DND-41 (cell line): ENCODE data around the gene BEND3.

Experiments
- ATAC-seq: fragments of 200-7000 bp; cut with Tn5 transposase; 3 replicates; pipeline ENCODE4 v1.9.1; 2021; ENCODE audit warnings: low read depth; ENCODE audit not compliant: insufficient read depth
- DNase-seq: peaks from one replicate; pipeline ENCODE4 v3.0.0-alpha.2; 2020
- H2AFZ ChIP-seq: 2 replicates; pipeline ENCODE4 v1.6.0; 2012; ENCODE audit warnings: low read depth, low read length
- H3K27ac ChIP-seq: 2 replicates; pipeline ENCODE4 v1.5.1; 2012; ENCODE audit warnings: low read length, inconsistent platforms
- H3K27me3 ChIP-seq: fragments of 200-600 bp; sonication (generic); 2 replicates; pipeline ENCODE4 v1.6.0; 2012; ENCODE audit warnings: low read length, mild to moderate bottlenecking, inconsistent platforms; ENCODE audit not compliant: insufficient read depth, poor library complexity
- H3K36me3 ChIP-seq: 2 replicates; pipeline ENCODE4 v1.5.1; 2012; ENCODE audit warnings: low read length, inconsistent platforms; ENCODE audit not compliant: insufficient read depth
- H3K4me1 ChIP-seq: 2 replicates; pipeline ENCODE4 v1.5.1; 2012; ENCODE audit warnings: mild to moderate bottlenecking, low read length; ENCODE audit not compliant: insufficient read depth
- H3K4me2 ChIP-seq: 2 replicates; pipeline ENCODE4 v1.6.0; 2012; ENCODE audit warnings: mild to moderate bottlenecking, moderate library complexity, low read length, inconsistent platforms; ENCODE audit not compliant: insufficient read depth
- H3K4me3 ChIP-seq, 2 experiments: fragments of 200-600 bp in 1 of 2; shearing (Covaris generic) in 1 of 2; 2 replicates each; pipeline ENCODE4 v1.5.1; 2012 to 2016; ENCODE audit warnings: inconsistent platforms in 2 of 2, low read length in 2 of 2, mild to moderate bottlenecking in 2 of 2, low read depth in 1 of 2, moderate library complexity in 1 of 2
- H3K79me2 ChIP-seq: 2 replicates; pipeline ENCODE4 v1.6.0; 2012; ENCODE audit warnings: low read length, inconsistent platforms; ENCODE audit not compliant: insufficient read depth
- H3K9ac ChIP-seq: 2 replicates; pipeline ENCODE4 v1.6.0; 2012; ENCODE audit warnings: low read depth, mild to moderate bottlenecking, inconsistent platforms, low read length, moderate library complexity
- H3K9me3 ChIP-seq: 2 replicates; pipeline ENCODE4 v1.5.1; 2012; ENCODE audit warnings: low read length, moderate library complexity, mild to moderate bottlenecking, inconsistent platforms; ENCODE audit not compliant: insufficient read depth, severe bottlenecking
- H4K20me1 ChIP-seq: 2 replicates; pipeline ENCODE4 v1.6.0; 2012; ENCODE audit warnings: low read length; ENCODE audit not compliant: insufficient read depth
- EZH2 ChIP-seq: IDR thresholded peaks from 3 replicates; pipeline ENCODE4 v1.6.1; 2012; ENCODE audit warnings: borderline replicate concordance, low read depth, mild to moderate bottlenecking, moderate library complexity, low read length, inconsistent platforms; ENCODE audit not compliant: severe bottlenecking
- TF ChIP-seq, protein P1 (sequence below): IDR thresholded peaks from 2 replicates; pipeline ENCODE4 v1.5.1; 2012; ENCODE audit warnings: borderline replicate concordance, low read length, moderate library complexity, mild to moderate bottlenecking; ENCODE audit not compliant: poor library complexity, severe bottlenecking; ENCODE audit errors: extremely low read depth

Gene BEND3

DNA sequence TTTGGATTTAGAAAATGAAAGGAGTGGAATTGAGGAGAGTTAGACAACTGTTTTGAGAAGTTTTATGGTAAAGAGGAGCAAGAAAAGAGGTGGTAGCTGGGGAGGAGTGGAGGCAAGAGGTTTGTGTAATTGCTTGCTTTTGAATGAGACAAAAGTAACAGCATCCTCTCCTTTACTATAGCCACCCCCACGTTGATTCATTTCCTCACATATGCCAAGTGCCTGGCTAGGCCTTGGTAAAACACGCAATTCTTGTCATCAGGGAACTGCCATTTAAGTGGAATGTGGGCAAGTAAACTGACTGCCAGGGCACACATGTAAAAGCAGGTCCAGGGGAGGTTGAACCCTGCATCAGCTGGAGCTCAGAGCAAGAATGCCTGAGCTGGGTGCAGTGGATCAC lies 83.3 kb downstream of the BEND3 start:
- ATAC-seq (no peak), DNase-seq (no peak)
- peaks cover 66% of the 10 kb centered on the region for H3K79me2 ChIP-seq

GRCh38 chr6:107030151-107030550 lies 85.2 kb downstream of the BEND3 start:
- ATAC-seq (no peak), DNase-seq (no peak)
- Histone ChIP-seq H3K79me2 (peaks cover 59% of the 10 kb centered on the region), H3K27ac (no peak overlapping the region), H4K20me1 (peaks cover 4% of the 10 kb centered on the region), H3K4me2 (peak overlapping the region; percentile 62; the same call in 1 of the 2 replicates), H3K27me3 (no peaks in the 10 kb centered on the region), H3K36me3 (peaks cover 34% of the 10 kb centered on the region), H3K9ac (no peak overlapping the region), H3K4me1 (peaks cover 31% of the 10 kb centered on the region), H3K9me3 (no peaks in the 10 kb centered on the region), H2AFZ (no peak overlapping the region), H3K4me3 (0 out of 4 replicates have a peak overlapping the region, but pooled peaks of 1 of the 2 experiments have one; percentile 15)
- TF ChIP-seq, protein P1, sequence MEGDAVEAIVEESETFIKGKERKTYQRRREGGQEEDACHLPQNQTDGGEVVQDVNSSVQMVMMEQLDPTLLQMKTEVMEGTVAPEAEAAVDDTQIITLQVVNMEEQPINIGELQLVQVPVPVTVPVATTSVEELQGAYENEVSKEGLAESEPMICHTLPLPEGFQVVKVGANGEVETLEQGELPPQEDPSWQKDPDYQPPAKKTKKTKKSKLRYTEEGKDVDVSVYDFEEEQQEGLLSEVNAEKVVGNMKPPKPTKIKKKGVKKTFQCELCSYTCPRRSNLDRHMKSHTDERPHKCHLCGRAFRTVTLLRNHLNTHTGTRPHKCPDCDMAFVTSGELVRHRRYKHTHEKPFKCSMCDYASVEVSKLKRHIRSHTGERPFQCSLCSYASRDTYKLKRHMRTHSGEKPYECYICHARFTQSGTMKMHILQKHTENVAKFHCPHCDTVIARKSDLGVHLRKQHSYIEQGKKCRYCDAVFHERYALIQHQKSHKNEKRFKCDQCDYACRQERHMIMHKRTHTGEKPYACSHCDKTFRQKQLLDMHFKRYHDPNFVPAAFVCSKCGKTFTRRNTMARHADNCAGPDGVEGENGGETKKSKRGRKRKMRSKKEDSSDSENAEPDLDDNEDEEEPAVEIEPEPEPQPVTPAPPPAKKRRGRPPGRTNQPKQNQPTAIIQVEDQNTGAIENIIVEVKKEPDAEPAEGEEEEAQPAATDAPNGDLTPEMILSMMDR = no peak
- no peak for TF ChIP-seq EZH2

More for the DNA sequence above, 83.3 kb downstream of the BEND3 start:
- no peak overlapping the region for H3K4me3 ChIP-seq
- H3K27ac ChIP-seq = no peak overlapping the region
- H3K4me2 ChIP-seq = no peak overlapping the region
- peaks cover 4% of the 10 kb centered on the region for H4K20me1 ChIP-seq
- H3K4me1 ChIP-seq = peaks cover 31% of the 10 kb centered on the region
- no peak overlapping the region for H3K9ac ChIP-seq
- H3K9me3 ChIP-seq = no peaks in the 10 kb centered on the region
- TF ChIP-seq, protein P1 = no peak
- no peak for TF ChIP-seq EZH2
- H2AFZ ChIP-seq = no peak overlapping the region
- peaks cover 34% of the 10 kb centered on the region for H3K36me3 ChIP-seq
- H3K27me3 ChIP-seq = no peaks in the 10 kb centered on the region

GRCh38 chr6:107026965-107027364 lies 88.3 kb downstream of the BEND3 start:
- H3K4me3 ChIP-seq = no peak overlapping the region; a peak in 1 of 4 replicates
- H3K4me2 ChIP-seq = no peak overlapping the region
- peaks cover 34% of the 10 kb centered on the region for H3K79me2 ChIP-seq
- no peak overlapping the region for H3K9ac ChIP-seq
- no peak for DNase-seq
- H4K20me1 ChIP-seq = peaks cover 4% of the 10 kb centered on the region
- peaks cover 21% of the 10 kb centered on the region for H3K36me3 ChIP-seq
- no peak overlapping the region for H3K27ac ChIP-seq
- ATAC-seq = no peak
- no peak for TF ChIP-seq EZH2
- TF ChIP-seq, protein P1 = no peak
- peaks cover 31% of the 10 kb centered on the region for H3K4me1 ChIP-seq
- H2AFZ ChIP-seq = peak overlapping the region; percentile 76
- H3K27me3 ChIP-seq = no peaks in the 10 kb centered on the region
- no peaks in the 10 kb centered on the region for H3K9me3 ChIP-seq
